Stimulated activated CD4-positive, alpha-beta T cell treated with anti-CD3 and anti-CD28 coated beads, Interleukin-12 subunit alpha, Interleukin-12 subunit beta, amount 100 ng/mL, for 24 hours (primary cell): ENCODE measurements around the gene SCCPDH.
"Not testable (repeated sequence)": the region's sequence is repeated elsewhere in the genome, so short reads cannot be mapped to it uniquely, and the experiment has no call there.

ENCODE experiments used
- DNase-seq, 2 experiments: peaks; one replicate each; pipeline ENCODE4 v3.0.0-alpha.2; 2020; ENCODE audit warnings: low read depth in 2 of 2

SCCPDH gene

GRCh38 chr1:246800756-246801155 lies 76.5 kb downstream of the SCCPDH start:
- DNase-seq = no peak

GRCh38 chr1:246801241-246802020 lies 77.2 kb downstream of the SCCPDH start:
- DNase-seq = no peak

- no peak for DNase-seq
Observed at GRCh38 chr1:246803373-246803772, 79.2 kb downstream of the SCCPDH start.

GRCh38 chr1:246803883-246804282 lies 79.7 kb downstream of the SCCPDH start:
- DNase-seq = no peak

- no peak for DNase-seq
Observed at GRCh38 chr1:246805135-246805716, 81.0 kb downstream of the SCCPDH start.

GRCh38 chr1:246809473-246809872 lies 85.3 kb downstream of the SCCPDH start:
- no peak for DNase-seq

GRCh38 chr1:246811985-246812384 lies 87.8 kb downstream of the SCCPDH start:
- no peak for DNase-seq

GRCh38 chr1:246813325-246813724 lies 89.1 kb downstream of the SCCPDH start:
- not testable (repeated sequence) for DNase-seq

GRCh38 chr1:246814890-246815289 lies 90.7 kb downstream of the SCCPDH start:
- DNase-seq = no peak

- no peak for DNase-seq
Observed at GRCh38 chr1:246815693-246816270, 91.6 kb downstream of the SCCPDH start.
